BE2C (cell line): ENCODE results near the gene AUTS2.

Source experiments
- DNase-seq: peaks from one replicate; pipeline ENCODE4 v3.0.0-alpha.2; 2020
- H3K27me3 ChIP-seq: fragments of 250-450 bp; sonication (Bioruptor Pico); 2 replicates; pipeline ENCODE4 v1.5.1; 2020; ENCODE audit warnings: mild to moderate bottlenecking
- H3K36me3 ChIP-seq: fragments of 250-450 bp; sonication (Bioruptor Pico); 2 replicates; pipeline ENCODE4 v1.5.1; 2020; ENCODE audit warnings: mild to moderate bottlenecking
- H3K4me1 ChIP-seq: fragments of 250-450 bp; sonication (Bioruptor Pico); 2 replicates; pipeline ENCODE4 v1.5.1; 2020
- H3K4me3 ChIP-seq: 2 replicates; pipeline ENCODE4 v1.5.1; 2011; ENCODE audit warnings: low read depth, low read length
- H3K9me3 ChIP-seq: fragments of 250-450 bp; sonication (Bioruptor Pico); 2 replicates; pipeline ENCODE4 v1.5.1; 2020
- TF ChIP-seq, protein P1 (sequence below): IDR thresholded peaks from 2 replicates; pipeline ENCODE4 v1.5.1; 2012; ENCODE audit warnings: mild to moderate bottlenecking, low read depth, low read length

AUTS2 gene

GRCh38 chr7:70165477-70166170 is 567.3 kb downstream of the AUTS2 start:
- no peaks in the 10 kb centered on the region for H3K4me1 ChIP-seq
- no peak overlapping the region for H3K4me3 ChIP-seq
- no peaks in the 10 kb centered on the region for H3K9me3 ChIP-seq
- H3K27me3 ChIP-seq = no peaks in the 10 kb centered on the region; the same call in 1 of the 2 replicates
- no peak for DNase-seq
- TF ChIP-seq, protein P1, sequence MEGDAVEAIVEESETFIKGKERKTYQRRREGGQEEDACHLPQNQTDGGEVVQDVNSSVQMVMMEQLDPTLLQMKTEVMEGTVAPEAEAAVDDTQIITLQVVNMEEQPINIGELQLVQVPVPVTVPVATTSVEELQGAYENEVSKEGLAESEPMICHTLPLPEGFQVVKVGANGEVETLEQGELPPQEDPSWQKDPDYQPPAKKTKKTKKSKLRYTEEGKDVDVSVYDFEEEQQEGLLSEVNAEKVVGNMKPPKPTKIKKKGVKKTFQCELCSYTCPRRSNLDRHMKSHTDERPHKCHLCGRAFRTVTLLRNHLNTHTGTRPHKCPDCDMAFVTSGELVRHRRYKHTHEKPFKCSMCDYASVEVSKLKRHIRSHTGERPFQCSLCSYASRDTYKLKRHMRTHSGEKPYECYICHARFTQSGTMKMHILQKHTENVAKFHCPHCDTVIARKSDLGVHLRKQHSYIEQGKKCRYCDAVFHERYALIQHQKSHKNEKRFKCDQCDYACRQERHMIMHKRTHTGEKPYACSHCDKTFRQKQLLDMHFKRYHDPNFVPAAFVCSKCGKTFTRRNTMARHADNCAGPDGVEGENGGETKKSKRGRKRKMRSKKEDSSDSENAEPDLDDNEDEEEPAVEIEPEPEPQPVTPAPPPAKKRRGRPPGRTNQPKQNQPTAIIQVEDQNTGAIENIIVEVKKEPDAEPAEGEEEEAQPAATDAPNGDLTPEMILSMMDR = no peak
- H3K36me3 ChIP-seq = no peaks in the 10 kb centered on the region

GRCh38 chr7:70171369-70171920 is 573.2 kb downstream of the AUTS2 start:
- no peaks in the 10 kb centered on the region for H3K4me1 ChIP-seq
- no peak for DNase-seq
- H3K36me3 ChIP-seq = no peaks in the 10 kb centered on the region
- no peaks in the 10 kb centered on the region; the same call in 1 of the 2 replicates for H3K27me3 ChIP-seq
- no peak overlapping the region for H3K4me3 ChIP-seq
- TF ChIP-seq, protein P1 = no peak
- no peaks in the 10 kb centered on the region for H3K9me3 ChIP-seq

- no peaks in the 10 kb centered on the region for H3K9me3 ChIP-seq
- no peaks in the 10 kb centered on the region for H3K36me3 ChIP-seq
- no peak overlapping the region for H3K4me3 ChIP-seq
- DNase-seq = no peak
- TF ChIP-seq, protein P1 = no peak
- H3K4me1 ChIP-seq = no peaks in the 10 kb centered on the region; the same call in 1 of the 2 replicates
- H3K27me3 ChIP-seq = no peaks in the 10 kb centered on the region
Measured at GRCh38 chr7:70177166-70177565, 578.9 kb downstream of the AUTS2 start.

- H3K4me3 ChIP-seq = no peak overlapping the region
- no peaks in the 10 kb centered on the region for H3K27me3 ChIP-seq
- TF ChIP-seq, protein P1 = no peak
- no peaks in the 10 kb centered on the region; the same call in 1 of the 2 replicates for H3K4me1 ChIP-seq
- DNase-seq = no peak
- no peaks in the 10 kb centered on the region for H3K9me3 ChIP-seq
- H3K36me3 ChIP-seq = no peaks in the 10 kb centered on the region
Measured at GRCh38 chr7:70178211-70178610, 579.9 kb downstream of the AUTS2 start.

DNA sequence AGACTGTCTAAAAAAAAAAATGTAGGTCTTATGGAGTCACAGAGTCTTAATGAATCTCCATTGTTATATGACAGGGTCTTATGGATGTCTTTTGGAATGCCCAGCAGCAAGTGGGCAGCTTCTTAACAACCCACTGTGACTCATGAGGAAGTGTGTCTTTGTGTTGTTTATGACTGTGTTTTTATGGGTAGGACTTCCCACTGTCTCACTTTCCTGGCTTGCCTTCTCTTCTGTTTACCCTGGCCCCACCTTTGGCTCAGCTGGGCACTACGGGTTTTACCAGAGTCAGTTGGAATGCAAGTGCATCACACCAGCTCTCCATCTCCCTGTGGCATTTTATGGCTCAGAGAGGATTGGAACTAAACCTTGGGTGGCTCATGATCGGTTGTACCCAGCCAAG is 580.5 kb downstream of the AUTS2 start:
- Histone ChIP-seq H3K4me3 (no peak overlapping the region), H3K36me3 (no peaks in the 10 kb centered on the region), H3K9me3 (no peaks in the 10 kb centered on the region), H3K27me3 (no peaks in the 10 kb centered on the region), H3K4me1 (no peaks in the 10 kb centered on the region; the same call in 1 of the 2 replicates)
- TF ChIP-seq, protein P1 = no peak
- DNase-seq = no peak

DNA sequence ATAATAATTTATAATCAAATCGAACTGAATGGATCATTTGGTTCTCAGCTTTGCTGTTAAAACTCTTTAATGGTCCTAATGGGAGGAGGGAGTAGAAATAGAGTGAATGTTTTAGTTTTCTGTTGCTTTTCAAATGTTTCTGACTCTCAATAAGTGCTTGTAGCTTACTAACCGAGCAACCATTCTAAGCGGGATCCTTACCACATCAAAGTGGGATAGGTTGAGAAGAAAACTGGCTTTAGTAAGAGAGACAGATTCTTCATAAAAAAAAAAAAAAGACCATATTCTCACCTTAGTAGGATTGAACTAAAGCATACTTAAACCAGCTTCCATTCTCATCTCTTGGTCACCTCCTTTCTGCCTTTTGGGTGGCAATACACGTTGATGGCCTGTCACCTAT is 584.2 kb downstream of the AUTS2 start:
- Histone ChIP-seq H3K36me3 (no peaks in the 10 kb centered on the region), H3K4me3 (no peak overlapping the region), H3K27me3 (no peaks in the 10 kb centered on the region), H3K4me1 (no peaks in the 10 kb centered on the region; the same call in 1 of the 2 replicates), H3K9me3 (no peaks in the 10 kb centered on the region)
- TF ChIP-seq, protein P1 = no peak
- DNase-seq = no peak
